ENCODE results near the gene CEP120. TPM values are rescaled to one million over a fixed set of nuclear protein-coding genes. Genes with fewer than 3 reads are reported as not detected.

Gene CEP120
- total and polyA plus RNA-seq, 2 of the 4 experiments (the other 2 are of a cell fraction) = 6.7 to 46.1 TPM

DNA sequence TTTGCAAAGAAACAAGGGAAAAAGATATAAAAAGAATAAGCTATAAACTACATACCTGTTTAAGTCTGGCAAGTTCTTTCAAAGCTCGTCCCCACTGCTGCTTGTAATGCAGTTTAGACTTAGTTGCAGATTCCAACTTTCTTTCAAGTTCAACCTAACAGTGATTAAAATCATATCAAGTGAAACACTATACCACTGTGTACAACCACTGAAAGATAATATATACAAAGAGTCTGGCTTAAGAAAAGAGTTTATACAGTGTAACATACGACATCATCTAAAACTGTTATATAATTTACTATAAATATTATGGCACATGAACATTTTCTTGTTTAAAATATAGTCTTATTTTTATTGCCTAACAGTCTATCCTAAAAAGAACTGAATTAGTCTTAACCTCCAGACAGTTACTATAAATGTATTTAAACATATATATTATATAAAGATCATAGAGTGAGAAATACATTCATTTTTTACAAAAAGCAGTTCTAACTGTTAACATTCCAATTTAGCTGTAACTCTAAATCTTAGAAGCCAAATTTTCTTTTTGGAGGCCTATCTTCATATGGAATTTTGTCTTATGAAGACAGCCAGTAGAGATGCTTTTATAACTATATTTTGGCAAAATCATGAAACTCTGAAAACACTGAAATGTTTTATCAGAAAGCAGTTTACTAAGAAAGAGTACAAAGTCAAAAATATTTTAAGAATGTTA is 58.6 kb downstream of the CEP120 start:
- H4K20me1 ChIP-seq (ENCODE audit: insufficient read depth, low read length) = no peaks in the 10 kb centered on the region
- no peaks in the 10 kb centered on the region for H3K27me3 ChIP-seq (ENCODE audit: control insufficient read depth, insufficient read depth, low read length)
- no peak overlapping the region for H2AK5ac ChIP-seq (ENCODE audit: low read depth, low read length)
- H3K18ac ChIP-seq (ENCODE audit: low read depth, low read length) = no peak overlapping the region
- H4K8ac ChIP-seq (ENCODE audit: low read depth in 2 of 2, low read length in 2 of 2) = no peak overlapping the region
- H3K4ac ChIP-seq (ENCODE audit: low read depth, low read length) = no peak overlapping the region
- intact Hi-C loops (cut with micrococcal nuclease) (loop anchor here (2.0 to 10.0 kb wide), 4 partner anchors 274 to 1170 kb away; partner anchors contain the start of gene PPIC), in situ Hi-C loops (cut with MboI; ENCODE audit: low sequenced_read_pairs) (no loop called here), dilution Hi-C loops (cut with HindIII; ENCODE audit: low sequenced_read_pairs, unreplicated experiment) (no loop called here)
- H3K79me1 ChIP-seq (ENCODE audit: low read depth in 1 of 2, low read length in 2 of 2) = no peaks in the 10 kb centered on the region
- TF ChIP-seq, protein P1, sequence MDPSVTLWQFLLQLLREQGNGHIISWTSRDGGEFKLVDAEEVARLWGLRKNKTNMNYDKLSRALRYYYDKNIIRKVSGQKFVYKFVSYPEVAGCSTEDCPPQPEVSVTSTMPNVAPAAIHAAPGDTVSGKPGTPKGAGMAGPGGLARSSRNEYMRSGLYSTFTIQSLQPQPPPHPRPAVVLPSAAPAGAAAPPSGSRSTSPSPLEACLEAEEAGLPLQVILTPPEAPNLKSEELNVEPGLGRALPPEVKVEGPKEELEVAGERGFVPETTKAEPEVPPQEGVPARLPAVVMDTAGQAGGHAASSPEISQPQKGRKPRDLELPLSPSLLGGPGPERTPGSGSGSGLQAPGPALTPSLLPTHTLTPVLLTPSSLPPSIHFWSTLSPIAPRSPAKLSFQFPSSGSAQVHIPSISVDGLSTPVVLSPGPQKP (IDR thresholded peaks at IDR 0.05; ENCODE audit: borderline replicate concordance, low read depth, low read length) = no peak
- H3K4me2 ChIP-seq (ENCODE audit: low read depth, low read length) = peak overlapping the region; percentile 22; the same call in 1 of the 2 replicates
- peak; percentile 88 for ATAC-seq (ENCODE audit: low read depth)
- no peak overlapping the region for H3K9ac ChIP-seq (ENCODE audit: low read depth, low read length)
- H4K91ac ChIP-seq (ENCODE audit: insufficient read depth, low read depth, low read length) = no peak overlapping the region
- H2AK9ac ChIP-seq (replicated peaks; ENCODE audit: low read depth, low read length, poor library complexity) = no peak overlapping the region
- H2AFZ ChIP-seq (replicated peaks; ENCODE audit: low read length, poor library complexity) = no peak overlapping the region
- no peak overlapping the region for H2BK120ac ChIP-seq (ENCODE audit: low read depth, low read length)
- WGBS, 2 experiments (ENCODE audit: extremely low coverage in 2 of 2, insufficient read length in 1 of 2) = no CpG with 5 or more reads among the region's 2 CpGs
- CTCF ChIA-PET = interaction anchor here (0.5 to 0.6 kb wide), 2 partner anchors 518 to 601 kb away, joined by 3 to 7 read pairs; no protein-coding TSS in a partner anchor
- H3K9me1 ChIP-seq (ENCODE audit: insufficient read depth, low read length) = no peaks in the 10 kb centered on the region
- no TSS peak for BruUV-seq (replicated peaks)
- H3K56ac ChIP-seq (ENCODE audit: extremely low read depth, insufficient read depth, low read length) = no peak overlapping the region
- H3K23ac ChIP-seq (ENCODE audit: low read depth, low read length) = no peak overlapping the region
- no peak overlapping the region for H3K27ac ChIP-seq (ENCODE audit: insufficient read depth, low read length)
- no peak overlapping the region for H4K5ac ChIP-seq (ENCODE audit: low read depth, low read length)
- DNase-seq = peak; percentile 77
- no peak overlapping the region for H3K14ac ChIP-seq (replicated peaks; ENCODE audit: low read depth, low read length)
- H2BK5ac ChIP-seq (ENCODE audit: low read depth, low read length, poor library complexity, severe bottlenecking) = peak overlapping the region; percentile 16
- H2BK15ac ChIP-seq (ENCODE audit: low read depth, low read length) = no peak overlapping the region
- no peaks in the 10 kb centered on the region; the same call in 1 of the 2 replicates for H3K4me1 ChIP-seq (ENCODE audit: control insufficient read depth, insufficient read depth, low read length)
- H2BK20ac ChIP-seq (ENCODE audit: low read depth, low read length) = no peak overlapping the region
- no peaks in the 10 kb centered on the region for H3K9me3 ChIP-seq (ENCODE audit: control insufficient read depth, insufficient read depth, low read length)
- no peak overlapping the region for H3K4me3 ChIP-seq (ENCODE audit: insufficient read depth, low read depth, low read length)
- H3K36me3 ChIP-seq (ENCODE audit: control insufficient read depth, insufficient read depth, low read length) = no peaks in the 10 kb centered on the region
- POLR2A ChIA-PET (ENCODE audit: unreplicated experiment) = no interaction called here

All from IMR-90 (cell line).